HG03342 (cell line): ENCODE data around the gene MAGEB2.
"Not testable (repeated sequence)": the region's sequence is repeated elsewhere in the genome, so short reads cannot be mapped to it uniquely, and the experiment has no call there.

Experiments
- ATAC-seq: cut with Tn5 transposase; IDR thresholded peaks from one replicate; pipeline ENCODE4 v1.9.1; 2021; ENCODE audit warnings: mild to moderate bottlenecking, moderate library complexity; ENCODE audit not compliant: unreplicated experiment

The MAGEB2 gene

GRCh38 chrX:30215357-30215843, at the start of gene MAGEB2:
MAGEB2 (plus strand) TSS chrX:30215563; CDS start chrX:30218581, 3,018 bp downstream.
- no peak for ATAC-seq

DNA sequence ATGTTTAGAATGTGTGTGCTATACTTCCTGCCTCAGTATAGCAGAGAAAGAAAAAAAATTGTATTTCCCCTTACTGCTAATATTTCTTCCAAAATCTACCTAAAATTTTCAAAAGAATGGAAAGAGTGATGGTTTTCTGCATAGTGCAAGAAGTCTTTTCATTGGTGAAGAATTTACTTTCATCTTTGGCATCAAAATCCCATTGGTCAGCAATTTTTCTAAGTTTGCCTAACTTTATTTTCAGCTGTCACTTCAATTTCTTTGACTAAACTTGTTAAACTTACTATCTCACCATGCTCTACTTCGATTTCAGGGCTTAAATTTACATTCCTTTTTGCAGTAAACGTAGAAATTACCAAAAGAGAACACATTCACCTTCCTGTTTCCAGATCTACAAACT, 44.5 kb upstream of the MAGEB2 start:
- ATAC-seq = no peak

DNA sequence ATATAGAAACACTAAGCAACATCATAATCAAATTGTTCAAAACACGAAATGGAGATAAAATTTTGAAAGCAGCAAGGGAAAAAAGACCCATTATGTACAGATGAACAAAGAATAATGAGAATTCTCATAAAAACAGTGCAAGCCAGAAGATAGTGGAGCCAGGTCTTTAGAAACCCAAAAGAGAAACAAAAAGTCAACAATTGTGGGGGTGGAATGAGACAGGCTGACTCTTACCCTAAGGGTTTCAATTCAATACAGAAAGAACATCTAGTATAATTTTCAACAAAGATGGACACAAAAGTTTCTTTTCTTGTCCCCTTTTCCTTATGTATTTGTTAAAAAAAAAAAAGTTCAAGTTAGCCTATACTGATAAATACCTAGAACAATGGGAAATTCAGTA, 34.0 kb upstream of the MAGEB2 start:
- no peak for ATAC-seq

GRCh38 chrX:30183554-30183953, 31.8 kb upstream of the MAGEB2 start:
- no peak for ATAC-seq

GRCh38 chrX:30190426-30190825, 24.9 kb upstream of the MAGEB2 start:
- no peak for ATAC-seq

DNA sequence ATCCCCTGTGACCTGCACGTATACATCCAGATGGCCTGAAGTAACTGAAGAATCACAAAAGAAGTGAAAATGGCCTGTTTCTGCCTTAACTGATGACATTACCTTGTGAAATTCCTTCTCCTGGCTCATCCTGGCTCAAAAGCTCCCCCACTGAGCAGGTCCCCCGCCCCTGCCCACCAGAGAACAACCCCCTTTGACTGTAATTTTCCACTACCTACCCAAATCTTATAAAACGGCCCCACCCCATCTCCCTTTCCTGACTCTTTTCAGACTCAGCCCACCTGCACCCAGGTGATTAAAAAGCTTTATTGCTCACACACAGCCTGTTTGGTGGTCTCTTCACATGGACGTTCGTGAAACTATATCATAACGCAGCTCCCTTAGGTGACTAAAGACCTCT, 21.5 kb upstream of the MAGEB2 start:
- ATAC-seq = not testable (repeated sequence)

- ATAC-seq = no peak
Observed at GRCh38 chrX:30196322-30196721, 19.0 kb upstream of the MAGEB2 start.

- ATAC-seq = no peak
Observed at GRCh38 chrX:30212172-30212571, 3.2 kb upstream of the MAGEB2 start.

DNA sequence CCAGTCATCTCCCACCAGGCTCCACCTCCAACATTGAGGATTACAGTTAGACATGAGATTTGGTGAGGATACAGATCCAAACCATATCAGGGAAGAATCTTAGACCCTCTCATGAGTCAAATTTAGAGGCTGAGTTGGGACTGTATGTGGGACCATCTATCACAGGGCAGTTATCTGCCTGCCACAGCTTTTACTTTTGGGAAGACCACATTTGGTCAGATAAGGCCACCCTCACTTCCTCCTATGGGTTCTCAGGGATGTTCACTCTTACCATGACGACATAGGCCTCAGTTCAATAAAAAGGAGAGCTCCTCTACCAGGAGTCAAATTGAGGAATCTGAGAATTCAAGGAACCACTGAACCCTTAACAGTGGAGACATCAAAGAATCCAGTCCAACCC, 2.1 kb downstream of the MAGEB2 start:
- no peak for ATAC-seq

DNA sequence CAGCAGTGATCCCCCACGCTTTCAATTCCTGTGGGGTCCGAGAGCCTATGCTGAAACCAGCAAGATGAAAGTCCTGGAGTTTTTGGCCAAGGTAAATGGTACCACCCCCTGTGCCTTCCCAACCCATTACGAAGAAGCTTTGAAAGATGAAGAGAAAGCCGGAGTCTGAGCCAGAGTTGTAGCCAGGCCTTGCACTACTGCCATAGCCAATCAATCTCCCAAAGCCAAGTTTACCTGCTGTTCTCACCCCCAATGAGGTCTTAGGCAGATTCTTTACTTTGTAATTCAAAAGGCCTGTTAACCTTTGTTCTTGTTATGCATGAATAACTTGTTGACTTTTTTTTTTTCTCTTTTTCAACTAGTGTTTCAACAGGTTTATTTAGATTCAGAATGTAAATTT, 4.0 kb downstream of the MAGEB2 start:
- no peak for ATAC-seq

DNA sequence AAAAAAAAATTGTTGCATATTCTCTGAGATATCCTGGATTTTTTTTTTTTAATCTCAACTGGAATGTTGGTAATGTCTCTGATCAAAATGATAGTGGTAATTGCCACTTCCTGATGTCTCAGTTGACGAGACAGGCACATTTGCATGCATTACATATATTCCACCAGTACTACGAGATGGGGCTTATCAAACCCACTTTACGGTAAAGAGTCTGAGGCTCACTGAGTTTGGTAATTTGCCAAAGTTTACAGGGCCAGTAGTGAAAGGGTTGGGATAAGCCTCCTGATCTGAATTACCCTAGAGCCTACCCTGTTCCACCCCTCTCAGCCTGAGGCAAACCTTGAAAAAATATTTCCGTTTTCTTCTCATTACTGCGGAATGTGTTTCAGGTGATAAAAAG, 5.3 kb downstream of the MAGEB2 start:
- no peak for ATAC-seq

- ATAC-seq = no peak
Observed at GRCh38 chrX:30224536-30224935, 9.2 kb downstream of the MAGEB2 start.

DNA sequence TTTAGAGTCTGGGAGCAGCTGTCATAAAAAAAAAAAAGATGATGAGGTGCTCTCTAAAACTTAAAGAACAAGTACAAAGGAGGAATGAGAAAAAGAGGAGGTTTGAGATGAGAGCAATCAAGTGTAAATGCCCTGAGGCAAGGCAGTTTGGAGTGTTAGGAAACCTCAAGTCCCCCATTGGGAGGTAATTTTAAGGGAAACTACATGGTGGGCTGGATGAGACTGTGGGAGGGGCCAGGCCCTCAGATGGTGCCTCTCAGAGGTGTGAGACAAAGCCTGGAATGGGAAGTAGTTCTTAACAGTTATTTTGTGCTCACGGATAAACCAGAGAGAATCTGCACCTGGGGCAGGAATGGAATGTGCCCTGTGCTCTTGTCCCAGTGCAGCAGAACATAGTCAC, 13.2 kb downstream of the MAGEB2 start:
- ATAC-seq = no peak

DNA sequence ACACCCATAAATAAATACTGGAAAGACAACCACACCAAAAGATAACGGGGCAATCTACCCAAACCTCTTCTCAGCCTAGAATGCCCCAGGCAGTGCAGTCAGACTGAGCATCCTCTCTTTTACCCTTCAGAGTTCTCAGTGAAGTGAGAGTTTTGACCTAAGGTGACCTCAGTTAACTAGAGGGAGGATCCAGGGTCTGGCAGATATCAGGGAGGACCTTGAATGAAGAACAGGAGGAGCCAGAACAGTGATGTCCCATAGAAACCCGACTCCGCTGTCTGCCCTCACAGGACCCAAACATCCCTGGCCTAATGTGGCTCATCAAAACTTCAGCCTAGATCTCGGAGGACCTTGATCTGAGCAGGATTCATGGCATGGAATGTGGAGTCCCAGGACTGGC, 15.0 kb downstream of the MAGEB2 start, which contains the start of gene MAGEB3:
TSS of gene MAGEB3 (plus strand) at position 263 of the 400 bp plus-strand sequence. CDS start 5,268 bp downstream, outside the sequence.
- ATAC-seq = no peak

- no peak for ATAC-seq
Observed at GRCh38 chrX:30241724-30242415, 26.5 kb downstream of the MAGEB2 start, which contains the start of gene MAGEB4. MAGEB4 (plus strand) TSS chrX:30242000; CDS start chrX:30242136, 136 bp downstream.

GRCh38 chrX:30246769-30247489, 31.6 kb downstream of the MAGEB2 start, which contains the start of gene MAGEB1:
MAGEB1 (plus strand) TSS chrX:30247146; CDS start chrX:30250494, 3,348 bp downstream.
- ATAC-seq = no peak

DNA sequence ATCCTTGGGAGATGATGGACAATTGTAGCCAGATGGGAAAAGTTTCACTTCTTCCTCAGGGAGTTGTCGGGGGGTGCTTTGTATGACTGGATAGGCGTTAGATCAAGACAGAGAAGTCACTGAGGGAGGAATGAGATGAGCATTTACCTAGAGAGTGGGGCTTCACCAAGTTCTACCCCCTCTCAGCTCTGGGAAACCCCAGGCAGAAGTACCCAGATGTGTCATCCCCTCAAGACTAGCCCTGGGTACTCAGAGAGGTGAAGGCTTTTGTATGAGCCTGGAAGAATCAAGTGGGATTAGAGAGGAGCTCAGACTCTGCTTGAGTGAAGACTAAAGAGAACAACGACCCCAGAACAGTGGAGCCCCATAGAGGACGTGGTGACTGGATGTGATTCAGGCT, 33.5 kb downstream of the MAGEB2 start:
- ATAC-seq = peak; percentile 75

DNA sequence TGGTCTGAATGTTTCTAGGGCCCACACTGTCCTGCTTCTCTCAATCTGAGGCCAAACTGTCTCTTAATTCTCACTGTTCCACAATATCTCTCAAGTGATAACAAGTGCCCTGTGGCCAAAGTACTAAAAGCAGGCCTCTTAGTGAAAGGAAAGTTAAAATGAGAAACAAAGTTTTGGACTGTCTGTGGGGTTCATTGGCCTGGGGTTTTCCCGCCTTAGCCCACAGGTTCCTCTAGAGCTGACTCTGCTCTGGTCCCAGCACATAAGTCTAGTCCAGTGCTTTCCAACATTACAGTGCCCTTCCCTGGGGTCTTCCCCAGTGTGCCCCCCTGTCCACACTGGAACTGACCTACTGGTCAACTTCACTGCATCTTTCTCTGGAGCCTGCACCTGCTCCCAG, 37.9 kb downstream of the MAGEB2 start:
- no peak for ATAC-seq

- no peak for ATAC-seq
Observed at GRCh38 chrX:30259927-30260326, 44.6 kb downstream of the MAGEB2 start.

DNA sequence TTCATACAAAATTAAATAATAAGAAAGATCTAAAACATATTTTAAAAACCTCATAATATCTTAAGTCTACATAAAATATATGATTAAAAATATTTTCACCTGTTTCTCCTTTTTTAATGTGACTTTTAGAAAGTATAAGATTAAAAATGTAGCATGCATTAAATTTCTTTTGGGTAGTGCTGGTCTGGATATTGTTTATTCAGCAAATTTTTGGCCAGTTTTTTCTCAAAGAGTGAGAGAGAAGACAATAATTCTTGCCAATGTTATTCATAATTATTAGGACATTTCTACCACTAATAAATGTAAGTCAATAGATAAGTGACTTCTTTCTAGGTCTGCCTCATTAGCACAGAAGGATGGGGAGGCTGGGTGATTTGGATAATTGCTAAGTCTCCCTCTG, 45.6 kb downstream of the MAGEB2 start:
- no peak for ATAC-seq

GRCh38 chrX:30262763-30263162, 47.4 kb downstream of the MAGEB2 start:
- no peak for ATAC-seq
